Spleen (tissue), 3 donors: ENCODE measurements around the gene TUBA1C.

Experiments
- POLR2A ChIP-seq, 3 donors: fragments of 450-650 bp; IDR thresholded peaks; one replicate each; pipeline ENCODE4 v1.5.1; 2017; ENCODE audit warnings: antibody characterized with exemption in 3 of 3, mild to moderate bottlenecking in 1 of 3
- POLR2AphosphoS5 ChIP-seq, 3 donors: sonication (generic); formaldehyde crosslinking; IDR thresholded peaks; one replicate each; pipeline ENCODE4 v1.5.1; 2017; ENCODE audit warnings: antibody characterized with exemption in 3 of 3

DNA sequence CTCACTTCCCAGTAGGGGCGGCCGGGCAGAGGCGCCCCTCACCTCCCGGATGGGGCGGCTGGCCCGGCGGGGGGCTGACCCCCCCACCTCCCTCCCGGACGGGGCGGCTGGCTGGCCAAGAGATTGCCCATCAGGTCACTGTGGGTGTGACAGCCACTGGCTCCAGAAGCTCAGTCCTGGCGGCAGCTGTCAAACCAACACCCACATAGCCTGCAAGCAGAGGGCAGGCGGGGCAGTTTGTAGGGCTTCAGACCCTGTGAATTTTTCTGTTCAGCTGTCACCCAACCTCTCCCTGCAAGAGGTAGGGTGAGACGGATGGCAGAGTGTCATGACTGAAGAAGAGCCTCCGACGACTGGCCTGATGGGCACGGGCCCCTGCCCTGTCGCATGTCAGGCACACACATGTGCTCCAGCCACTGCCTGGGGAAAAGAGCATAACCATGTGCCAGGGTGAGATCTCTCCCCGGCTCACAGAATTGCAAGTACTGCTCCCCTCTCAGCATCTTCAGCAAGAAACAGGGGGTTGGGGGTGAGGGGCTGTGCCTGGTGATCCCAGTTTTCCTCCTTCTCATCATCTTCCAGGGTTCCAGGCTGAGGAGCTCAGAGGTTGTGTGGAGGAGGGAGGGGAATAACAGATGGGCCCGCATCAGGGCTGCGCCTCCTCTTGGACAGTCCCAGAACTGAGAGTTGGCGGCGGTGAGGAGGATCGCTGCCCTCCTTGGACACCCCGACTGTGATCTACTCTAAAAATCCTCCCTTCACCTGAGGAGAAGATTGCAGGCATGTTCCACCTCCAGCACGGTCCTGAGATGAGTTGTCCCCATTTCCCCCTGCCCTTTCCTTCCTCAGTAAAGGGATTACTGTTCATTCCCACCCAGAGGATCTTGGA lies 18.9 kb downstream of the TUBA1C start:
- TF ChIP-seq POLR2A (IDR thresholded peaks at IDR 0.05) (no peak), POLR2AphosphoS5 (IDR thresholded peaks at IDR 0.05) (no peak)
